Measurements from ENCODE around the gene NUDT8.

The NUDT8 gene

GRCh38 chr11:67629386-67630227 lies at the start of gene NUDT8:
Gene NUDT8, minus strand, starts transcription at chr11:67629937. Its CDS starts 26 bp downstream, at chr11:67629911.
- peak within 1 kb of the TSS; percentile 66 to 81 (median 73) for H3K4me3 ChIP-seq
- H3K36me3 ChIP-seq, result no peaks in the 10 kb centered on the region
- H3K9ac ChIP-seq, result peak within 1 kb of the TSS; percentile 76 to 85 (median 82)
- no peaks in the 10 kb centered on the region for H3K27me3 ChIP-seq
- no peak for TF ChIP-seq Cebpa-rat (IDR thresholded peaks at IDR 0.05)
- peak within 1 kb of the TSS; percentile 41 to 84 (median 77); a peak in 21 of 22 replicates for H3K27ac ChIP-seq
- H4K20me1 ChIP-seq, result 0 out of 22 replicates have a peak, but pooled peaks cover 0 to 3% (median 0%) of the 10 kb centered on the region in 11 experiments
- peaks cover 10 to 47% (median 37%) of the 10 kb centered on the region in 10 experiments for H3K4me1 ChIP-seq
- peak within 1 kb of the TSS; percentile 93 to 100 (median 98) for H3K4me2 ChIP-seq
- H3K9me3 ChIP-seq (replicated peaks in 1 of 11), result no peaks in the 10 kb centered on the region

GRCh38 chr11:67675058-67675747 lies 45.5 kb upstream of the NUDT8 start:
- H3K9ac ChIP-seq, result no peak overlapping the region
- no peak overlapping the region for H3K4me3 ChIP-seq
- peaks cover 13 to 24% (median 18%) of the 10 kb centered on the region in 11 experiments for H3K9me3 ChIP-seq (replicated peaks in 1 of 11)
- TF ChIP-seq Cebpa-rat (IDR thresholded peaks at IDR 0.05), result no peak
- H3K27ac ChIP-seq, result no peak overlapping the region
- H3K4me1 ChIP-seq, result peaks cover 0 to 21% (median 7%) of the 10 kb centered on the region in 10 experiments; a peak in 10 of 20 replicates
- no peak overlapping the region for H3K4me2 ChIP-seq
- no peaks in the 10 kb centered on the region for H3K36me3 ChIP-seq
- 0 out of 22 replicates have a peak, but pooled peaks cover 0 to 6% (median 0%) of the 10 kb centered on the region in 11 experiments for H4K20me1 ChIP-seq
- H3K27me3 ChIP-seq, result no peaks in the 10 kb centered on the region; a peak in 1 of 22 replicates

DNA sequence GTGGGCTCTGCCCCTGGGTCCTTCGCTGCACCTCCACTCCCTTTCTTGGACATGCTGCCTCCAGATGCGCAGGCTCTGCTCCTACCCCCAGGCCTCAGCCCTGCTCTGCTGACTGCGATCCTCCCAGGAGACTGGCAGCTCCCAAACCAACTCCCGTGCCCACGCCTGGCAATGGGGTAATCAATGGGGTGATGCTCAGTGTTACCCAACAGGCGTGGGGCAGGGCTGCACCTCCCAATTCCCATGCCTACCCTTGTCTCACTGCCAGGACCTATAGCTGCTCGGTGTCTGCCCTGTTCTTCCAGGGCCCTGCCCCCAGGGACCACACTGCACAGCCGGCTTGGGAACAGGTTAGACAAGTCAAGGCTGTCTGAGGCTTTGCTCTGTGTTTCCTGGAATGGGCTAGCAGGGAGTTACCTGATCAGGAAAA lies 44.7 kb upstream of the NUDT8 start, which contains the start of gene ALDH3B2:
Gene ALDH3B2, minus strand, starts transcription at position 182 of the 430 bp plus-strand sequence. CDS start 7,688 bp downstream, outside the sequence.
- TF ChIP-seq Cebpa-rat (IDR thresholded peaks at IDR 0.05), result no peak
- Histone ChIP-seq H3K27me3 (no peaks in the 10 kb centered on the region; a peak in 1 of 22 replicates), H4K20me1 (0 out of 22 replicates have a peak, but pooled peaks cover 0 to 6% (median 0%) of the 10 kb centered on the region in 11 experiments), H3K9ac (no peak within 1 kb of the TSS), H3K4me2 (0 out of 22 replicates have a peak within 1 kb of the TSS, but pooled peaks of 1 of the 11 experiments have one; percentile 7), H3K9me3 (replicated peaks in 1 of 11) (peaks cover 11 to 18% (median 15%) of the 10 kb centered on the region in 11 experiments; a peak in 20 of 22 replicates), H3K4me3 (no peak within 1 kb of the TSS), H3K36me3 (no peaks in the 10 kb centered on the region), H3K4me1 (peaks cover 0 to 23% (median 8%) of the 10 kb centered on the region in 10 experiments; a peak in 10 of 20 replicates), H3K27ac (no peak within 1 kb of the TSS)

DNA sequence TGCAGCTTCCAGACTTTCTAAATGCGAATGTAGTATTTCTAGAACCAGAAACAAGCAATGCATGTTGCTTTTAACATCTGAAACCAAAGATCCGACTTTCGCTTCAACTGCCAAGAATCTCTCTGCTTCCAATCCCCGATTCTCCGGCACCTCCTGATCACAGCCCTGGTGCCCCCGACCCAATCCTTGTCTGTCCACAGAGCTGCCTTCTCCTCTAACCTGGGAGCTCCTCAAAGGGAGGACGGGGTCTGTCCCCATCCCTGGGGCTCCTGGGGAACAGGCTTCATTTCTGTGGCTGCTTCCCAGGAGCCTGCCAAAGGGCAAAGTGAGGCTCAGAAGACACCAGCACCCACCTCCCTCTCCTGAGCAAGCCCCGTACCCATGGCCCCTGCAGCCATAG lies 44.2 kb upstream of the NUDT8 start:
- H3K4me2 ChIP-seq, result no peak overlapping the region
- H3K36me3 ChIP-seq, result no peaks in the 10 kb centered on the region
- TF ChIP-seq Cebpa-rat (IDR thresholded peaks at IDR 0.05), result no peak
- H3K4me3 ChIP-seq, result no peak overlapping the region
- H3K9me3 ChIP-seq (replicated peaks in 1 of 11), result peaks cover 11 to 18% (median 15%) of the 10 kb centered on the region in 11 experiments; a peak in 20 of 22 replicates
- no peaks in the 10 kb centered on the region; a peak in 1 of 22 replicates for H3K27me3 ChIP-seq
- peaks cover 0 to 29% (median 13%) of the 10 kb centered on the region in 10 experiments; a peak in 15 of 20 replicates for H3K4me1 ChIP-seq
- H4K20me1 ChIP-seq, result 0 out of 22 replicates have a peak, but pooled peaks cover 0 to 6% (median 0%) of the 10 kb centered on the region in 11 experiments
- no peak overlapping the region for H3K9ac ChIP-seq
- H3K27ac ChIP-seq, result no peak overlapping the region

DNA sequence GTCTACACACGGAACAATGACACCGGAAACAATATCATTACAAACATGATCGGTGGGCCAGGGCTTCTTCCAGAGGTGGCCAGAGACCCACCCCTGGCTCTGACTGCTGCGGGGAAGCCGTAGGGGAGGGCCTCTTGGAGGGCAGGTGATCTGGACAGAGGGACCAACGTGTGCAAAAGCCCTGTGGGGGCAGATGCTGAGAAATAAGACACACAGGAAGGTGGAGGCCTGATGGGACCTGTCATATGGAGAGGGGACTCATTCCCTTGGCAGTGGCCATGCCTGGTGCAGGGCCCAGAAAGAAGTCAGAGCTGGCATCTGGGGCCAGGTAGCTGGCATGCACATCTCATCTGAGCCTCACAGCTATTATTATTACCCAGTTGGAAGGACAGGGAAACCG lies 43.6 kb upstream of the NUDT8 start:
- Histone ChIP-seq H3K27me3 (no peaks in the 10 kb centered on the region; a peak in 1 of 22 replicates), H4K20me1 (0 out of 22 replicates have a peak, but pooled peaks cover 0 to 6% (median 0%) of the 10 kb centered on the region in 11 experiments), H3K9ac (no peak overlapping the region), H3K27ac (no peak overlapping the region), H3K9me3 (replicated peaks in 1 of 11) (peaks cover 11 to 18% (median 15%) of the 10 kb centered on the region in 11 experiments; a peak in 20 of 22 replicates), H3K4me1 (peaks cover 0 to 34% (median 18%) of the 10 kb centered on the region in 10 experiments; a peak in 15 of 20 replicates), H3K36me3 (no peaks in the 10 kb centered on the region), H3K4me3 (no peak overlapping the region), H3K4me2 (no peak overlapping the region)
- no peak for TF ChIP-seq Cebpa-rat (IDR thresholded peaks at IDR 0.05)

DNA sequence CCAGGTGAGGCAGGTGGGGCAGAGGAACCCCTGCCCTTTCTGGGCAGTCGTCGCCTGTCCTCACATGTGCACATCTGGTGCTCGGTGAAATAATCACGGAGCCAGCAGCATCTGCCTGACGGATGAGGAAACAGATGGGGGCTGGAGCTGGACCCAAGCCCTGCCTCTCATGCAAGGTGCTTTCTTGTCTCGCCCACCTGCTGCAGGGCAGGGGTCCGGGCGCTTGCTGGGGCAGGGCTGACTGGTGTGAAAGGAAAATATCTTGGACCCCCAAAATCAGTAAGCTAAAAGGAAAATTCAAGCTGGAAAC lies 41.4 kb upstream of the NUDT8 start:
- no peak overlapping the region for H3K4me3 ChIP-seq
- peaks cover 0 to 16% (median 0%) of the 10 kb centered on the region in 11 experiments; a peak in 5 of 22 replicates for H3K27me3 ChIP-seq
- H3K9me3 ChIP-seq (replicated peaks in 1 of 11), result peaks cover 8 to 13% (median 11%) of the 10 kb centered on the region in 11 experiments; a peak in 19 of 22 replicates
- no peak overlapping the region for H3K27ac ChIP-seq
- no peak overlapping the region for H3K9ac ChIP-seq
- H4K20me1 ChIP-seq, result peaks cover 0 to 22% (median 0%) of the 10 kb centered on the region in 11 experiments; a peak in 7 of 22 replicates
- no peaks in the 10 kb centered on the region for H3K36me3 ChIP-seq
- H3K4me2 ChIP-seq, result peak overlapping the region in 5 of 11 experiments; percentile 13 to 48 (median 34); a peak in 8 of 22 replicates
- TF ChIP-seq Cebpa-rat (IDR thresholded peaks at IDR 0.05), result no peak
- H3K4me1 ChIP-seq, result peaks cover 9 to 56% (median 40%) of the 10 kb centered on the region in 10 experiments; a peak in 19 of 20 replicates

DNA sequence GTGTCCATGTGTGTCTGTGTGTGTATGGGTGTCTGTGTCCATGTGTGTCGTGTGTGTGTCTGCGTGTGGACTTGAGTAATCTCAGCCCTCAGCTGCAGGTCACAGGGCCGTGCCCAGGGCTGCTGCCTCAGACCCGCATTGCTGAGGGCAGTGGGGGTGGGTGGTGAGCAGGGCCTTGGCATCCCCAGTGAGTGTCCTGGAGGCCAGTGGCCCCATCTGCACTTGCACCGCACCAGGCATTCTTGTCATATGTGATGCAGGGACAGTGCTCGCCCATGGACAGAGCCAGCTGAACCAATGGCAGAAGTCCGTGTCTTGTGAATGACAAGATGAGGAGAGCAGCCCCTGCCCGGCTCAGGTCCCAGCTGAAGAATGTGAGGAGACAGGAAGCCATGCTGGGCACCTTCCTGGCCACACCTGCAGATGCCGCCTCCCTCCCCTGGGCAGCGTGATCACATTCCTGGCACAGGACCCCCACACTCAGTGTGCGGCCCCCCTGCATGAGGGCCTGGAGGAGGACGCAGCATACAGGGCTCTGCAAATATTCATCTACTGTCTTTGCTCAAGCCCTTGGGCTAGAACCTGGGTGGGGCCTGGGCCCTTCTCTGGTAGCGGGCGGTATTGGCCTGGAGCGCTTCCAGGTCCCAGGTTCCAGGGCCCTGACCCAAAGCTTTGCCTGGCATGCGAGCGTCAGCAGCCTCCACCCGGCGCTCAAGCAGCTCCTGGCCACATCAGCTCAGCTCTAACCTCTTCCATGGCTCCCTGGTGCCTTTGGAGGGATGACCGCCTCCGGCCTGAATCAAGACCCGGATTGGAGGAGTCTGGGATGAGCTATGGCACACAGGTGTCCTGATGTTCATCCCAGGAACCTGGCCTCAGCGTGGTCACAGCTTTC lies 40.8 kb upstream of the NUDT8 start:
- peaks cover 9 to 59% (median 43%) of the 10 kb centered on the region in 10 experiments; a peak in 19 of 20 replicates for H3K4me1 ChIP-seq

More for the DNA sequence above, 40.8 kb upstream of the NUDT8 start:
- Histone ChIP-seq H3K9me3 (replicated peaks in 1 of 11) (peaks cover 2 to 7% (median 5%) of the 10 kb centered on the region in 11 experiments; a peak in 15 of 22 replicates), H3K4me2 (peak overlapping the region in 7 of 11 experiments; percentile 4 to 48 (median 20); a peak in 10 of 22 replicates), H3K27ac (no peak overlapping the region), H4K20me1 (peaks cover 0 to 24% (median 0%) of the 10 kb centered on the region in 11 experiments; a peak in 7 of 22 replicates), H3K9ac (no peak overlapping the region), H3K36me3 (no peaks in the 10 kb centered on the region), H3K27me3 (peaks cover 0 to 16% (median 0%) of the 10 kb centered on the region in 11 experiments; a peak in 5 of 22 replicates), H3K4me3 (no peak overlapping the region)
- no peak for TF ChIP-seq Cebpa-rat (IDR thresholded peaks at IDR 0.05)
